ENCODE results near the gene RHCE. TPM values are rescaled to one million over a fixed set of nuclear protein-coding genes. Genes with fewer than 3 reads are reported as not detected.

Gene RHCE
- total and polyA plus RNA-seq, 9 of the 15 experiments (the other 6 are each of a cell fraction or from before 2014, with no cell fraction given), result 5.4 to 31.5 (median 12.6) TPM

GRCh38 chr1:25430073-25430966 is 9.7 kb upstream of the RHCE start, which contains the start of gene MACO1 (continued):
- no peak for TF ChIP-seq CREB3 (tag; conservative IDR thresholded peaks at IDR 0.05; ENCODE audit: low read depth)
- TF ChIP-seq RBFOX2 (IDR thresholded peaks at IDR 0.05; ENCODE audit: low read depth, low read length), result peak; percentile 99
- peak; percentile 83 for TF ChIP-seq E2F1 (CRISPR knock-in tag; IDR thresholded peaks at IDR 0.05)
- peak in 1 of 2 experiments; percentile 61; a peak in 2 of 4 replicates for TF ChIP-seq TEAD1 (CRISPR knock-in tag; IDR thresholded peaks at IDR 0.05)
- TF ChIP-seq MIER1 (IDR thresholded peaks at IDR 0.05; ENCODE audit: low read depth), result no peak
- TF ChIP-seq HDAC3 (IDR thresholded peaks at IDR 0.05; ENCODE audit: borderline replicate concordance, partially characterized antibody), result peak; percentile 38
- no peak for TF ChIP-seq HMG20B (CRISPR knock-in tag; IDR thresholded peaks at IDR 0.05)
- 0 out of 2 replicates have a peak, but pooled peaks have one; percentile 23 for TF ChIP-seq BRD4 (IDR thresholded peaks at IDR 0.05)
- TF ChIP-seq PTRF (tag; IDR thresholded peaks at IDR 0.05), result no peak
- no peak; the same call in 1 of the 2 replicates for TF ChIP-seq ZNF75A (CRISPR knock-in tag; IDR thresholded peaks at IDR 0.05)
- TF ChIP-seq RNF2 (IDR thresholded peaks at IDR 0.05), result peak; percentile 78
- no peak for TF ChIP-seq TRIM24 (IDR thresholded peaks at IDR 0.05)
- TF ChIP-seq ZNF551 (CRISPR knock-in tag; IDR thresholded peaks at IDR 0.05), result no peak
- no peak for TF ChIP-seq HNRNPK (IDR thresholded peaks at IDR 0.05; ENCODE audit: low read depth, low read length, poor library complexity, severe bottlenecking)
- TF ChIP-seq HDAC6 (IDR thresholded peaks at IDR 0.05; ENCODE audit: low read depth, low read length), result no peak
- peak; percentile 52; the same call in 1 of the 2 replicates for TF ChIP-seq CBX1 (IDR thresholded peaks at IDR 0.05; ENCODE audit: low read depth)
- no peak for TF ChIP-seq TSC22D4 (tag; IDR thresholded peaks at IDR 0.05)
- TF ChIP-seq ETS2 (tag; IDR thresholded peaks at IDR 0.05; ENCODE audit: borderline replicate concordance, poor library complexity, severe bottlenecking), result no peak
- no peak for TF ChIP-seq ZNF766 (CRISPR knock-in tag; conservative IDR thresholded peaks at IDR 0.05)
- no peak for TF ChIP-seq ZNF639 (CRISPR knock-in tag; conservative IDR thresholded peaks at IDR 0.05 in 1 of 2, IDR thresholded peaks at IDR 0.05 in 1 of 2)
- no peak for TF ChIP-seq RNF219 (CRISPR knock-in tag; IDR thresholded peaks at IDR 0.05)
- TF ChIP-seq ZNF561 (CRISPR knock-in tag; conservative IDR thresholded peaks at IDR 0.05), result no peak

Data from K562 (cell line).